NCI-H1105 (cell line): ENCODE data around the gene RAMAC.
"Not testable (repeated sequence)": the region's sequence is repeated elsewhere in the genome, so short reads cannot be mapped to it uniquely, and the experiment has no call there.

ENCODE experiments used
- DNase-seq: peaks from one replicate; lab custom pipeline; 2025; lab: John Stamatoyannopoulos, UW

RAMAC gene

GRCh38 chr15:83014205-83014653, 28.2 kb downstream of the RAMAC start:
- no peak for DNase-seq

DNA sequence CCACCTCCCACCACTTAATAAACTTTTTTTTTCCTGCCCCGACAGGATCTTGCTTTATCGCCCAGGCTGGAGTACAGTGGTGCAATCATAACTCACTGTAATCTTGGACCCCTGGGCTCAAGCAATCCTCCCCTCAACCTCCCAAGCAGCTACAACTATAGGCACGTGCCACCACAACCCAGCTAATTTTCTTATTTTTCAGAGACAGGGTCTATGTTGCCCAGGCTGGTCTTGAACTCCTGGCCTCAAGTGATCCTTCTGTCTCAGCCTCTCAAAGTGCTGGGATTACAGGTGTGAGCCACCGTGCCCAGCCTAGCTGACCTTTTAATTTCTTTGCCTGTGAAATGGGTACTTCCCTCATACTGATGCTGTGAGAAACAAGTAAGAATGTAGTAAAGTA, 29.4 kb downstream of the RAMAC start:
- DNase-seq, result no peak

DNA sequence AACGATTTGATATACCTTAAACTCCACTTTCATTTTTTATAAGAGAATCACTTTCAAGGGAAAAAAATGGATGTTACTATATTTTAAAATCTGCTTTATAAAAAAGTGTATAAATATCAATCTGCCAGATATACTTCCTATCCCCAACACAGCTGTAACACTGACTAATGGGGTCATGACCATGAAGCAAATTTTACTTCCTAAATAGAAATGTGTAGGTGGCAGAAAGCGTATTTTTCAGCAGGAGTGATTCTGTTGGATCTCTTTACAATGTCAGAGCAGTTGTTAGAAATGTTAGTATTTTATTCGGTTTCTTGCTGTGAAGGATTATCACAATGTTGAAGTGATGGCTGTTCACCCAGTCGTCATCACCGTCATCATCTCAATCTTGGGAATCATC, 30.9 kb downstream of the RAMAC start:
- DNase-seq, result no peak

DNA sequence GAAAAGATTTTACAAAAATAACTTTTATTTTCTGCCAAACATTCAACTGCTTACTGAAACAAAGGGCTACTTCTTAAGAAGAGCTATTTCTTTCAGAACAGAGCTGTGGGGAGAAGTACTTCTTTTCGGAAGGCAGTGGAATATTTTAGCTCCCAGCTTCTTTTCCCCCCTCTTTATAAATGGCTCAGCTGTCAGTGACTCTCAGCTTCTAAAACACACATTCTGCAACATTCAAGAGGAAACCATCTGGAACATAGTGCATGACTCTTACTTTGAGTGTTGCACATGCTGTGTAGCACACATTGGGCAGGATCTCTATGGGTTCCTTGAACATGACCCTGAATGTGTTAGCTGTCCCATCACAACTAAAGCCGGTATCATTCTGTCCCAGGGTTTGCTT, 32.4 kb downstream of the RAMAC start:
- DNase-seq, result no peak

GRCh38 chr15:83030021-83030420, 44.0 kb downstream of the RAMAC start:
- no peak for DNase-seq

DNA sequence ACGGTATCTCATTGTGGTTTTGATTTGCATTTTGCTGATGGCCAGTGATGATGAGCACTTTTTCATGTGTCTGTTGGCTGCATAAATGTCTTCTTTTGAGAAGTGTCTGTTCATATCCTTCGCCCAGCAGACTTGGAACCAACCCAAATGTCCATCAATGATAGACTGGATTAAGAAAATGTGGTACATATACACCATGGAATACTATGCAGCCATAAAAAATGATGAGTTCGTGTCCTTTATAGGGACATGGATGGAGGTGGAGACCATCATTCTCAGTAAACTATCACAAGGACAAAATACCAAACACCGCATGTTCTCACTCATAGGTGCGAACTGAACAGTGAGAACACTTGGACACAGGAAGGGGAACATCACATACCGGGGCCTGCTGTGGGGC, 45.2 kb downstream of the RAMAC start:
- not testable (repeated sequence) for DNase-seq

- DNase-seq, result no peak
Observed at GRCh38 chr15:83036253-83036652, 50.2 kb downstream of the RAMAC start.

DNA sequence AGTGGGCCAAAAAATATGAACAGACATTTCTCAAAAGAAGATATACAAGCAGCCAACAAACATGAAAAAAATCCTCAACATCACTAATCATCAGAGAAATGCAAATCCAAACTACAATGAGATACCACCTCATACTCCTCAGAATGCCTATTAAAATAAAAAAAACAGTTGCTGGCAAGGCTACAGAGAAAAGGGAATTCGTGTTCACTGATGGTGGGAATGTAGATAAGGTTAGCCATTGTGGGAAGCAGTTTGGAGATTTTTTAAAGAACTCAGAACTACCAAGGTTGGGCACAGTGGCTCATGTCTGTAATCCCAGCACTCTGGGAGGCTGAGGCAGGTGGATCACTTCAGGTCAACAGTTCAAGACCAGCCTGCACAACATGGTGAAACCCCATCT, 53.2 kb downstream of the RAMAC start:
- no peak for DNase-seq
